Stimulated activated CD4-positive, alpha-beta T cell treated with anti-CD3 and anti-CD28 coated beads, TNF-alpha, amount 100 ng/mL, for 24 hours (primary cell): ENCODE data around the gene ARMC10.
"Not testable (repeated sequence)": the region's sequence is repeated elsewhere in the genome, so short reads cannot be mapped to it uniquely, and the experiment has no call there.

Experiments
- DNase-seq, 3 experiments: peaks; one replicate each; pipeline ENCODE4 v3.0.0-alpha.2; 2020; ENCODE audit warnings: low read depth in 3 of 3

ARMC10 gene

GRCh38 chr7:103124429-103124979 lies 49.6 kb downstream of the ARMC10 start:
- DNase-seq, result no peak

GRCh38 chr7:103127006-103127405 lies 52.1 kb downstream of the ARMC10 start:
- no peak for DNase-seq

- DNase-seq, result no peak
Observed at GRCh38 chr7:103129702-103130549, 55.0 kb downstream of the ARMC10 start.

GRCh38 chr7:103130901-103131624 lies 56.1 kb downstream of the ARMC10 start:
- DNase-seq, result no peak

DNA sequence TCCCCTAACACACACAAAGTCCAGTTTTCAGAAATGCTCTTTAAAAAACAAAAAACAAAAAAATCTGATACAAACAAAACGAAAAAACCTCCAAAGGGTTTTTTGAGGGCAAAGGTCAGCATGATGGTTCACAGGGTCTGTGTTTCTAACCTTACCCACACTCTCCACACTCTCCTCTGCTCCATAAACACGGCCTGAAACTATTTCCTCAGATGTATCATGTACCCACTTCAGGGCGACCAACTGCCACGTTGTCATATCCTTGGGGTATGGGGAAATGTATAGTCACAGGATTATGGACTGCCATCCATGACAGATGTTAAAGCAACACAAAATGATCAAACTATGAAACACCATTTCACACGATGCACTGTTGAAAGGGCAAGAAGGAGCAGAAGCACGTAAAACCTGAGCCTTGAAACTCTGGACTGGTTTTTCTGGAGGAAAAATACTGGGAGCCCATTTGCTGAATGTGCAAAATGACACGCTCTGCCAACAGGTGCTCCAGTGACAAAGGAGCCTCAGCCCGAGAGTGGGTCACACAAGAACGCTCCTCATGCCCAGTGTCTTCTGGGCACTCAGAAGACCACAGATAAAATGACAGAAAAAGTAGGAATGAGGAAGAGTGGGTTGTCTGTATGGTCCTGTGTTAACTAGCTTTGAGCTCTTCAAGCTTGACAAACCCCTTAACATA lies 58.2 kb downstream of the ARMC10 start:
- no peak for DNase-seq

DNA sequence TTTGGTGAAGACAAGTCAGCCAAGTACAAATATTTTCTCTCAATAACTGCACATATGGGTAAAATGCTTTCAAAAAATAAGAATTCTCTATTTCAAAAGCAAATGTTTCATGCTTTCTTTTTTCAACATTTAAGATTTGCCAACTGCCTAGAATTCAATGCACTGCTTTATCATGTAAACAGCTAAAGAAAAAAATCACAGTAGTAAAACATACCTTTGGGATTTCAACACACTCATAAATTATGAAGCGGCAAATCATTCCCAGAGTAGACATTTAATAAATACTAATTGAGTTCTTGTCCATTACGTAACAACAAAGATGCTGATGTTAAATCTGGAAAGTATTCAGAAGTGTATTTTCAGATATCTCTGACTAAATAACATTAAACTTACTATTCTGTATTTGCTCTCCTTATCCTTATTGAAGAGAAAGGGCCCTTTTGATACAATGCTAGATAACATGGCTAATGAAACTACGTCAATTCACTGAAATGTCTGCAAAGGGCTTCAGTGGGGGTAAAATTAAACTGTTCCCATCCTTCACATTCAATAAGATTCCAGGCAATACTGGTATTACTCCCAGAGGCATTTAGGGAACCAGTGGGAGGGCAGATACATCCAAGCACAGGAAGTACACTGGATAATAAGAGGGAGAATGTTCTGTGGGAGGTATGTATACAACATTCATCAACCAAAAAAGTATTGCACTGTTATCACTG lies 60.1 kb downstream of the ARMC10 start:
- no peak for DNase-seq

DNA sequence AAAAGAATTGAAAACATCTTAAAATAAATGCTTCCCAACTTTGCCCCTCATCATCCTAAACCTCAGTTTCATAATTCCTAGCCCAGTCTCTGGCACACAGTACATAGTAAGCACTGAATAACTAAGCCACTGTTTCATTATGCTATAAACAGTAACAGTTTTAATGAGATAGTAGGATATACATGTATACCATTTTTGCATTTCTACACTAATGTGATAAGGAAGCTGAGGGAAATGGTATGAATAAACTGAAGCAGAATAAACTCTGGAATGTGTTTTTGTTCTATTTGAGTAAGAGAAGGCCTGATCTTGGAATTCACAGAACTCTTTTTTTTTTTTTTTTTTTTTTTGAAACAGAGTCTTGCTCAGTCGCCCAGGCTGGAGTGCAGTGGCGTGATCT lies 65.1 kb downstream of the ARMC10 start:
- no peak for DNase-seq

DNA sequence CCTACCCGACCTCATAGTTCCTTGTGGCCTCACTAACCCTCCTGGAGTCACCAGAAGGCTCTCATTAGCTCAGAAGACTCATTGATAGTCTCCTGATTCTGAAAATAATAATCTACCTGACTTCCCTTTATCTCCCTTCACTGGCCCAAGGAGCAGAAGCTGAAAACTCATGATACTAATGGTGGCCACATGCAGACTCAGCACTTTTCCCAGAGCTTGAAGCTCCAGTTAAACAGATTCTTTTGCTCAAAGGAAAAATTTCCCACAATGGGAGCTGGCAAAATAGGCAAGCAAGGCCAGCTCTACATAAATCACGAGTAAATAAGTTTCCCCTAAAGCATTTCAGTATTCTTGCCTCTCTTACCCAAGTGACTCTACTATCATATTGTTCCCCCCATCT lies 65.7 kb downstream of the ARMC10 start:
- DNase-seq, result no peak

DNA sequence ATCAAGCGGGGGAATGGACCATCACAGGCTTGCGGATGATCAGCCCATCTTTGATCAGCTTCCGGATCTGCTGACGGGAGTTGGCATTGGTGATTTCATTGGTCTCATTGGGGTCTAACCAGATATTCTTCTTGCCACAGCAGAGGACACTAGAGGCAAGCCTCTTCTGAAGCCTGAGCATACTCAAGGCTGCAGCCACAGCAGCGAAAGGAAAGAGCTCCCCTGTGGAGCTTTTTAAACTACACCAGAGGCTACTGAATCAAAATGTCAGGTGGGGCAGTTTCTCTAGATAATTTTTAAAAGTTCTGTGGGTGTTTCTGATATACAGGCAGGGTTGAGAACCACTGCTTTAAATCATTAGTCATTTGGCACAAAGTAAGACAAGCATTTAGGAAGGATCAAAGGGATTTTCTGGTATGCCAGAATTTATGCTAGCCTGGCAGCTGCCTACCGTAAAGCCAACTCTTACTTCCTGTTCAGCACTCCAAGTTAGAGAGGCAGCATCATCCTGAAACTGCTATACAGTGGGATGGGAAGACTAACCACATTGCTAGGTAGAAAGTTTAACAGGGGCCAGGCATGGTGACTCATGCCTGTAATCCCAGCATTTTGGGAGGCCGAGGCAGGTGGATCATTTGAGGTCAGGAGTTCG lies 66.9 kb downstream of the ARMC10 start:
- DNase-seq, result no peak

DNA sequence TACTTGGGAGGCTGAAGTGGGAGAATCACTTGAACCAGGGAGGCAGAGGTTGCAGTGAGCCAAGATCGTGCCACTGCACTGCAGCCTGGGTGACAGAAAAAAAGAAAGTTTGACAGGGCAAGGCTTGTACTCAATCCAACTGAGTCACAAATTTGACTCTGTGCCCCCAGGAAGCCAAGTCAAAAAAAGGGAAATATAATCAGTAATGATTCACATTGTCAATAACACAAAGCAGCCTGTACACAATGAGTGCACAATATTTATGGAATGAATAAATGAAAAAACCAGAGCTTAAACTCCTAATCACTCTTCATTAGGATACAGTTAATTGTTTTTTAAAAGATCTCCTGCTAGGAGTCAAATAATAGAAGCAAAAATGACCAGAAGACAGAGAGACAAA lies 67.6 kb downstream of the ARMC10 start:
- DNase-seq, result no peak

DNA sequence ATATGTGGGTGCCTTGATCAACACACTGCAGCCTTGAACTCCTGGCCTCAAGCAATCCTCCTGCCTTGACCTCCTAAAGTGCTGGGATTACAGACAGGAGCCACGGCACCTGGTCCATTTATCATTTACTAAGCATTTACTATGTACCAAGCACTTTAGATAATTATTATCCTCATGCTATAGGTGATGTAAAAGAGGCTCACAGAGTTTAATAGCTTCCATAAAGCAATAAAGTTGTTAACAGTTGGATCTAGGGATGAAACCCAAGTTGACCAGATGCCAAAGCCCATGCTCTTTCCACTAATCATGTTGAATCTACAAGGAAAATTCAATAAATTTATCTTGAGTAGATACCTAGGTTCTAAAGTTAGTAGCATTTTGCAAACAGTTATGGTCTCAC lies 68.9 kb downstream of the ARMC10 start:
- DNase-seq, result no peak

GRCh38 chr7:103144754-103145153 lies 69.8 kb downstream of the ARMC10 start:
- not testable (repeated sequence) for DNase-seq

DNA sequence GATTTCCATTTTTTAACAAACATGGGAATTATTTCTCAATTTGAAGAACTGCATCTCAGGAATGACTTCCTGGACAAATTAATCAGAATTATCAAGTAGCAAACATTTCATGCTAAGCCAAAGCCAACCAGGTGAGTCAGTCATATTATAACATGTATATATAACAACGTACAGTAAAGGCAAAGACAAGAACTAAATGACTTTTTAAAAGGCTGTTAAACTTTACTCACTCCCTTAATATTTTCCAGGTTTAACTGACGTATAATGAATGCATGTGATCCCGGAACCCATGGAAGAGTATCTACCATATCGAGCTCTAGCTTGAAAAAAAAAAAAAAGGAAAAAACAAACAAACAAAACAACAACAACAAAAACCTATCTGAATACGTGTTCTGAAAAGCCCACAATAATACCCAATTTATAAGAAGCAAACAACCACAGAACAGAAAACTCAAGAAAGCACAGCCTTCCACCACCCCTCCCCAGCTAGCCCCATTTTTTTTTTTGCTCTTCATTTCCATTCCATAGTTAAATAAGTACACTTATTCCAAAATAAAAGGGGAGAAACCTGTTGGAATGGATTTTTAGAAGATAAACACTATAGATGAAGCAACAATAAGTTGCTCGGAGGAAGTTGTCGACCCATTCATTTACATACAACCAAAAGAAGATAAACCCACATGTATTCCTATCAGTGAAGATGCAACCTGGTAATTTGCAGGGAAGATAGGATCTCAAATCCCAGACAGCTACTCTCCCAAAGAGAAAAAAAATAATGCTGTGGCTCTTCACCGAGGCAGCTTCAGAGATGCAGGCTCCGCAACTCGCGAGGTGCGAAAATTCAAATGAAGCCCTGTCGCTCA lies 73.4 kb downstream of the ARMC10 start:
- no peak for DNase-seq
